Astrocyte of the hippocampus (primary cell): ENCODE data around the gene MYO18A.

Source experiments
- DNase-seq: peaks from one replicate; pipeline ENCODE4 v3.0.0; 2011; ENCODE audit warnings: low read depth, low spot score

The MYO18A gene

DNA sequence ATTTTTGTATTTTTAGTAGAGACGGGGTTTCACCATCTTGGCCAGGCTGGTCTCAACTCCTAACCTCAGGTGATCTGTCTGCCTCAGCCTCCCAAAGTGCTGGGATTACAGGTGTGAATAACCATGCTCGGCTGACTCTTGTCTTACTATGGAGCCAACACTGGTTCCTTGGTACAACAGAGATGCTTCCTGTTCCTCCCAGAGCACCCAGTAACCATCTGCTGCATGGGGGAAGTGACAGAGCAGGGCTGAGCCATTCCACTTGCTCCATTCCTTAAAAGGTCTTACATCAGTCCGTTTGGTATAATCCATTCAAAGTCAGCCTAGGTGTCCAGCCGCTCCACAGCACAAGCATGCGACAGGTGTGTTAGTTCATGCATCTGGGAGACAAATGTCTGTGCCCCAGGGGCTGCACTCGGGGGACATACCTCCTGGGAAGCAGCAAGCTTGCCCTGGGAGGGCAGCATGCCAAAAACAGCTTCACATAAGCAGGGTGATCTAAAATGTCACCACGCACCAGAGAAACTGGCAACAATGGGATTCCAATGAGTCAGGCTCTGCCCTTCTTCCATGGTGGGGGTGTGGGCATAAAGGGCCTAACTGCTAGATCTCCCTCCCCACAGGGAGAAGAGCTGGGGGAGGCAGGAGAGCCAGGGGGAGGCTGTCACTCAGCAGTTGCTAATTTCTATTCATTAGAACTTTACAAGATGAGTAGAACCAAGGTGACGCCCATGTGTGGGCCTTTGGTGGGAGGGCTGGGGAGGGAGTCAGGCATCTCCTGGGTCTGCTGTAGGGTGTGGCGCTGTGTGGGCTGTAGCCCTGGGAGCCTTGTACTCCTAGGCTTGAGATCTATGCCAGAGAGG lies 101.8 kb downstream of the MYO18A start:
- DNase-seq = peak; percentile 81

DNA sequence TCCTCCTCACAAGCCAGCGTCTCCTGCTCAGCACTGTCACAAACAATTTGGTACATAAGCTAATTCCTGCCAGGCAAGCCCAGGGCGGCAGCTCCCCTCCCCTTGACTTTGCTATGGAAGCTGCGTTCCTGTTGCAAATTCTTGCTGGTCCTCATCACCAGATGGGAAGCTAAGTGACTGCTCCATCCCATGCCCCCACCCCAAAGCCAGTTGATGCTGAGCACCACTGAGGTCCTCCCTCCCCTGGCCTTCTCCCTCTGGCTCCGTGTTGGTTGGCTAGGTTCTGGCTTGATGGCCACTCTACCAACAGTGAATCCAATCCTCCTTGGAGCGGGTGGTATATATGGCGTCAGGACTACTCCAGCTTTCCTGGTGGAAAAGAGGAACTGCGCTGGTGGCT lies 102.9 kb downstream of the MYO18A start:
- DNase-seq = no peak

DNA sequence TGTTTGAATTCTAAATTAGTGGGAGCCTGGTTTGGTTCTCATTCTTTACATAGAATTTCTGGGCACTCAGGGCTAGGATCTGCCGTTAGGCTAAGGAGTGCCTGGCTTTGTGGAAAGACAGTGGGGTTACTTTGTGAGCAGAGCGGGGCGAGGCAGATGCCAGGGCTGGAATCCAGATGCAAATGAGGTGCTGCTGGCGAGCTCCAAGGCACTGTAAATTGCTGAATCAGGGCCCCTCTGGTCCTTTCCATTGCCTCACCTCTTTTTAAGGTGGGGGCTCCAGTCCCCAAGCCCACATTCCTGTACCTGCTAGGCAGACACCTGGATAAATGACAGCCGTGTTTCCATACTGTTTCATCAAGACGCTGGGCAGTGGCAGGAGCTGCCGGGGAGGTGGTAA lies 103.5 kb downstream of the MYO18A start:
- DNase-seq = peak; percentile 29

- DNase-seq = no peak
These were observed 104.1 kb downstream of the MYO18A start for GRCh38 chr17:29076087-29076486.

DNA sequence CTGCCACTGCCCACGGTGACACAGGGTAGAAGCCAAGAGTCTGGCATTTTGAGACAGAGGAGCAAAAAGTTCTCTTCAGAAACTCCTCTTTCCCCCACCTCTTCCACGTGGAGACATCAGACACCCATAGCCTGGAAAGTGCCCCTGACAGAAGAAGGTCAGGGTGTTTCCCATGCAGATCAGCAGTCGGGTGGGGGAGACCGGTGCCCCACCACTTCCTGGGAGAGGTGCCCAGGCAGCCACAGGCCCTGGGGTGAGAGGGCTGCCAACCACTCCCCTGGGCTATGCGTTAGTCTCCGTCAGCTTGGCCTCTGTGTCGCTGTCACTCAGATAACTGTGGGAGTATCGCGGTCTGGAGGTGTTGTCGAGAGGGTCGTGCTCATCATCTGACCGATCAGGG lies 105.7 kb downstream of the MYO18A start:
- DNase-seq = no peak

- no peak for DNase-seq
These were observed 106.7 kb downstream of the MYO18A start for GRCh38 chr17:29073520-29073919.

- no peak for DNase-seq
These were observed 107.2 kb downstream of the MYO18A start for GRCh38 chr17:29073045-29073444.

DNA sequence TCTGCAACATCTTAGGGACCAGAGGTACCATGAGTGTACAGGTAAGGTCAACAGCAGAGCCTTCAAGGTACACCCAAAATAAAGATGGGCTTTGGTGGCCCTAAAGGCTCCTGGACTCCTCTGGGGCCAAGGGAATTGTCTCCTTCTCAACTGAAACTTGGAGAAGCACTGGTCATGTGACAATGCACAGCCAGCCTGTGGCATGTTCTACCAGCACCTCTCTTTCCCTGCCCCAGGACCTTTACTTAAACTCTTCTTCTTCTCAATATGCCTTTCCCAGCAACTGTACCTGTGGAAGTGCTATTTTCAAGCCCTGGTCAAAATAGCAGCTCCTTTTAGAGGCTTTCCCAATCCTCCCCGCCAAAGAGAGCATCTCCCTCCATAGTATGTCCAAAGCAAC lies 108.9 kb downstream of the MYO18A start:
- no peak for DNase-seq

GRCh38 chr17:29070781-29071180 lies 109.4 kb downstream of the MYO18A start:
- no peak for DNase-seq

DNA sequence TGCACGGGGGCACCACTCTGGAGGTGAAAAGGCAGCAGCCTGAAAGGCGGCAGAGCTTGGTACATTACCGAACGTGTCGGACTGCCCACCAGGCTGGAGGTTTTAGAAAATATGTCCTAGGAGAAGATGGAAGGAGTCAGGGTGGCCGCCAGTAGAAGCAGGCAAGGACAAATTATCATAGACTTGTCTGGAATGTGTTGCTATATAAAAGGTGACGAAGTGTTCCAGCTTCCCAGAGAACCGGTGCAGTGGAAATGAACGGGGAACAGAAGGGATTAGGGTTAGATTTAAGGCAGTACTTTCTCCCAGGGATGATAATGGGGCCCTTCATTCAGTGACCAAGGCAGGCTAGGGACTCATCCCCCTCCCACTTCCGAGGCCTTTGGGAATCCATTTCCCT lies 109.9 kb downstream of the MYO18A start:
- no peak for DNase-seq

- DNase-seq = no peak
These were observed 110.6 kb downstream of the MYO18A start for GRCh38 chr17:29069526-29070041.

- DNase-seq = no peak
These were observed 111.4 kb downstream of the MYO18A start for GRCh38 chr17:29068818-29069217.

DNA sequence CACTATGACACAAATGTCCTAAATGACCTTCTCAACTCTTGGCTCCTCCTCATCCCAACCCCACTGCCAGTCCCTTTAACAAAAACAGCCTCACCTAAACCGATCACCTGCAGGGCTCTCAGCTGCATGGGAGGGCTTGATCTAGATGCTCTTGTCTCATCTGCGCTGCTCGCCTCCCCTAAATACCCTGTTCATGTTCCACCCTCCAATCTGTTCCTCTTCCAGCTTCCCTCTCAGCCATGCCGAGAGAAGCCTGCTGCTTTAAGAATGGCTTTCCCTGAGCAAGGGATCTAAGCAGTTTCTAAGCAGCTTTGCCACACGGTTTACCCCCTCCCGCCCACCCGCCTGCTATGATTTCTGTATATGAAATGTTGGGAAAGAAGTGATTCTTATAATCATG lies 113.6 kb downstream of the MYO18A start:
- DNase-seq = no peak

GRCh38 chr17:29066047-29066446 lies 114.2 kb downstream of the MYO18A start:
- DNase-seq = no peak

- no peak for DNase-seq
These were observed 116.2 kb downstream of the MYO18A start for GRCh38 chr17:29063992-29064391.

DNA sequence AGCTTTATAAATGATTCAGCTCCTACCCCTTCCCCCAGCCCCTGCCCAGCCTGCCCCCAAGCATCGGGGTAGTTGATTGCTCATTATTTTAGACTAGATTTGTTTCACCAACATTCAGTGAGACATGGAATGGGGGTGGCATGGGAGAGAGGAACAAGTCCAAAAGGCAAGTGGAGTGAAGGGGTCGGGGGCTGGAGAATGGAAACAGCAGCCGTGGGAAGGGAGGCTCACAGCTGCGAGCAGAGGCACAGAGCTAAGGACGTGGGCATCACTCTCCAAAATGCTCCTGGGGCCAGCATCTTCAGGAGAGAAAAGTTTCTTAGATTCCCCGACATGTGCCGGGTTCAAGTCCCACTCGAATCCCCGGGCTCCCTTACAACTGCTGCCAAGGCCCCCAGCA lies 118.0 kb downstream of the MYO18A start:
- no peak for DNase-seq

- DNase-seq = no peak
These were observed 119.2 kb downstream of the MYO18A start for GRCh38 chr17:29061036-29061435.

- no peak for DNase-seq
These were observed 119.7 kb downstream of the MYO18A start for GRCh38 chr17:29060475-29060874.

DNA sequence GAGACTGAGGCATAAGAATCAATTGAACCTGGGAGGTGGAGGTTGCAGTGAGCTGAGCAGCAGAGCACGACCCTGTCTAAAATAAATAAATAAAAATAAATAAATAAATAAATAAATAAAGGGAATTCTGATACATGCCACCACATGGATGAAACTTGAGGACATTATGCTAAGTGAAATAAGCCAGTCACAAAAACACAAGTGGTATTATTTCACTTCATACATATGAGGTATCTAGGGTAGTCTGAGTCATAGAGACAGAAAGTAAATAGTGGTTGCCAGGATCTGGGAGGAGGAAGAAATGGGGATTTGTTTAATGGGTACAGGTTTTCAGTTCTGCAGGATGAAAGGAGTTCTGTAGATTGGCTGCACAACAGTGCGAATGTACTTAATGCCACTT lies 120.9 kb downstream of the MYO18A start:
- peak; percentile 74 for DNase-seq

- no peak for DNase-seq
These were observed 121.8 kb downstream of the MYO18A start for GRCh38 chr17:29058391-29058790.

- DNase-seq = no peak
These were observed 122.8 kb downstream of the MYO18A start for GRCh38 chr17:29057361-29057760.

- no peak for DNase-seq
These were observed 125.4 kb downstream of the MYO18A start for GRCh38 chr17:29054835-29055234.

GRCh38 chr17:29051731-29052130 lies 128.5 kb downstream of the MYO18A start:
- DNase-seq = no peak

- DNase-seq = no peak
These were observed 129.0 kb downstream of the MYO18A start for GRCh38 chr17:29051194-29051593.
